HepG2 (cell line): ENCODE data around the gene HELT. TPM values are rescaled to one million over a fixed set of nuclear protein-coding genes. Genes with fewer than 3 reads are reported as not detected.

Experiments
- ATAC-seq: fragments of 200-7000 bp; cut with Tn5 transposase; 3 replicates; pipeline ENCODE4 v1.9.1; 2020; ENCODE audit warnings: mild to moderate bottlenecking, moderate library complexity
- BruUV-seq: library from RNA; stranded (reverse); fragments of 400-500 nt; replicated peaks from 2 replicates; lab custom pipeline; 2021; lab: Mats Ljungman, UMichigan
- CTCF ChIA-PET: fragments of 300-600 bp; formaldehyde crosslinking; extraction: SDS; loops from one replicate; lab custom pipeline; 2021; ENCODE audit warnings: low total read pairs, inconsistent platforms, low intra/inter-chr PET ratio; lab: Yijun Ruan, JAX
- POLR2A ChIA-PET: fragments of 350-600 bp; sonication (Branson Sonifier 250); formaldehyde crosslinking; loops from one replicate; lab custom pipeline; 2020; ENCODE audit warnings: antibody characterized with exemption, inconsistent platforms; lab: Yijun Ruan, JAX
- DNase-seq: peaks from one replicate; pipeline ENCODE4 v3.0.0-alpha.2; 2015; ENCODE audit warnings: low spot score
- FAIRE-seq: peaks from 3 replicates; lab custom pipeline; 2011; peaks lifted over from hg19 to GRCh38; lab: Jason Lieb, UNC
- H2AFZ ChIP-seq: one replicate; pipeline ENCODE4 v1.6.1; 2011; ENCODE audit warnings: low read length, inconsistent platforms
- H3K27ac ChIP-seq: fragments of 300-600 bp; 3 replicates; pipeline ENCODE4 v1.8.0; 2011; ENCODE audit warnings: mixed run types, mild to moderate bottlenecking, mixed read lengths, low read length, inconsistent platforms; ENCODE audit not compliant: insufficient read depth; ENCODE audit errors: extremely low read length
- H3K27me3 ChIP-seq, 2 experiments: fragments of 200-600 bp in 1 of 2; 2 replicates in 1 of 2; 3 replicates in 1 of 2; pipeline versions ENCODE4 v1.6.0 to v1.8.0; 2011; ENCODE audit warnings: low read length in 2 of 2, mild to moderate bottlenecking in 2 of 2, moderate library complexity in 2 of 2, inconsistent platforms in 1 of 2; ENCODE audit not compliant: insufficient read depth in 2 of 2, control insufficient read depth in 1 of 2
- H3K36me3 ChIP-seq, 2 experiments: fragments of 200-600 bp in 1 of 2; replicated peaks in 1 of 2; 2 replicates in 1 of 2; 3 replicates in 1 of 2; pipeline versions ENCODE4 v1.5.1 to v1.8.0; 2011; ENCODE audit warnings: low read length in 2 of 2, inconsistent platforms in 1 of 2; ENCODE audit not compliant: insufficient read depth in 2 of 2, control insufficient read depth in 1 of 2
- H3K4me1 ChIP-seq: 2 replicates; pipeline ENCODE4 v1.5.1; 2012; ENCODE audit warnings: low read length, inconsistent platforms; ENCODE audit not compliant: insufficient read depth
- H3K4me2 ChIP-seq: 2 replicates; pipeline ENCODE4 v1.6.0; 2011; ENCODE audit warnings: low read depth, low read length, inconsistent platforms
- H3K4me3 ChIP-seq, 3 experiments: fragments of 200-600 bp in 1 of 3; sonication (generic), shearing (Covaris generic) in 1 of 3; replicated peaks in 1 of 3; 2 replicates each; pipeline ENCODE4 v1.5.1; 2011 to 2016; ENCODE audit warnings: low read length in 3 of 3, inconsistent platforms in 2 of 3, low read depth in 2 of 3, mild to moderate bottlenecking in 2 of 3, control low read depth in 1 of 3, mixed read lengths in 1 of 3; ENCODE audit not compliant: insufficient read depth in 1 of 3
- H3K79me2 ChIP-seq: one replicate; pipeline ENCODE4 v1.6.1; 2011; ENCODE audit warnings: low read length, inconsistent platforms; ENCODE audit not compliant: insufficient read depth
- H3K9ac ChIP-seq: 2 replicates; pipeline ENCODE4 v1.6.0; 2011; ENCODE audit warnings: mild to moderate bottlenecking, low read depth, low read length, inconsistent platforms; ENCODE audit not compliant: insufficient read depth
- H3K9me3 ChIP-seq: 2 replicates; pipeline ENCODE4 v1.5.1; 2012; ENCODE audit warnings: mild to moderate bottlenecking, low read length
- H4K20me1 ChIP-seq: 2 replicates; pipeline ENCODE4 v1.6.0; 2011; ENCODE audit warnings: inconsistent platforms, mild to moderate bottlenecking, low read length, moderate library complexity; ENCODE audit not compliant: insufficient read depth
- ATRX ChIP-seq: sonication (generic); formaldehyde crosslinking; IDR thresholded peaks from 2 replicates; pipeline ENCODE4 v1.4.0; 2020; ENCODE audit warnings: missing genetic modification reagents, borderline replicate concordance
- BHLHE40 ChIP-seq: IDR thresholded peaks from 2 replicates; pipeline ENCODE4 v1.6.1; 2011; ENCODE audit warnings: low read length, improper control_type of control experiment
- CEBPG ChIP-seq: IDR thresholded peaks from 2 replicates; pipeline ENCODE4 v1.6.1; 2016
- ERF ChIP-seq: IDR thresholded peaks from 2 replicates; pipeline ENCODE4 v1.6.1; 2018; ENCODE audit warnings: missing biosample characterization, missing genetic modification reagents
- FOSL1 ChIP-seq: sonication (generic); formaldehyde crosslinking; IDR thresholded peaks from 2 replicates; pipeline ENCODE4 v1.9.0; 2021; ENCODE audit warnings: missing genetic modification reagents, borderline replicate concordance
- JUN ChIP-seq: sonication (generic); formaldehyde crosslinking; IDR thresholded peaks from 2 replicates; pipeline ENCODE4 v1.4.0; 2020; ENCODE audit warnings: mild to moderate bottlenecking, missing genetic modification reagents
- NAIF1 ChIP-seq: sonication (generic); formaldehyde crosslinking; IDR thresholded peaks from 2 replicates; pipeline ENCODE4 v1.5.0; 2020; ENCODE audit warnings: mild to moderate bottlenecking, missing genetic modification reagents, borderline replicate concordance
- NR2C2 ChIP-seq: sonication (generic); formaldehyde crosslinking; IDR thresholded peaks from 2 replicates; pipeline ENCODE4 v1.4.0; 2020; ENCODE audit warnings: missing genetic modification reagents, mild to moderate bottlenecking, moderate library complexity, borderline replicate concordance
- PCBP2 ChIP-seq: fragments of 200-400 bp; formaldehyde crosslinking; optimal IDR thresholded peaks from 2 replicates; pipeline ENCODE3; 2018; ENCODE audit warnings: low read length, low read depth; ENCODE audit not compliant: poor library complexity, severe bottlenecking
- SAP130 ChIP-seq: IDR thresholded peaks from 2 replicates; pipeline ENCODE4 v1.6.1; 2016; ENCODE audit warnings: low read depth
- SP4 ChIP-seq: sonication (generic); formaldehyde crosslinking; IDR thresholded peaks from 2 replicates; pipeline ENCODE4 v1.8.1; 2023; ENCODE audit warnings: mild to moderate bottlenecking, missing genetic modification reagents
- TBL1XR1 ChIP-seq: fragments of 150-350 bp; IDR thresholded peaks from 2 replicates; pipeline ENCODE4 v1.6.1; 2014; ENCODE audit warnings: borderline replicate concordance, low read length; ENCODE audit not compliant: partially characterized antibody
- TGIF2 ChIP-seq: IDR thresholded peaks from 2 replicates; pipeline ENCODE4 v1.6.1; 2016; ENCODE audit warnings: control low read depth, missing compliant biosample characterization
- ZBTB20 ChIP-seq: sonication (generic); formaldehyde crosslinking; IDR thresholded peaks from 2 replicates; pipeline ENCODE4 v1.8.1; 2023; ENCODE audit warnings: missing genetic modification reagents, low read depth, mild to moderate bottlenecking, borderline replicate concordance
- ZNF256 ChIP-seq: sonication (generic); formaldehyde crosslinking; conservative IDR thresholded peaks from 2 replicates; pipeline ENCODE4 v1.4.0; 2020; ENCODE audit warnings: missing genetic modification reagents
- ZNF350 ChIP-seq: sonication (generic); formaldehyde crosslinking; IDR thresholded peaks from 2 replicates; pipeline ENCODE4 v1.4.0; 2020; ENCODE audit warnings: mild to moderate bottlenecking, low read depth, missing genetic modification reagents, borderline replicate concordance
- WGBS: methylation state at CpG from one replicate; pipeline ENCODE4 v1.1.6; 2017; ENCODE audit warnings: low lambda C conversion rate; 5-methylcytosine and 5-hydroxymethylcytosine counted together
- in situ Hi-C: cut with HindIII; loops from 2 replicates; pipeline ENCODE4 v1.10.0; 2017; ENCODE audit warnings: low pct_unique_long_range_greater_than_20kb; ENCODE audit not compliant: extremely low pct_ligation_motif_present
- intact Hi-C: fragments of 100-400 bp; cut with micrococcal nuclease; formaldehyde crosslinking; loops from one replicate; pipeline ENCODE4 v1.10.0; 2022; ENCODE audit not compliant: unreplicated experiment
- polyA plus RNA-seq, 8 experiments: library from polyadenylated mRNA; depleted of rRNA in 3 of 8; stranded (reverse) in 7 of 8; unstranded in 1 of 8; fragments of >200 nt; fragmentation: Illumina TruSeq in 4 of 8; extraction: Trizol in 4 of 8; gene quantifications; 2 replicates each; pipeline versions ENCODE4 v1.2.1 to v1.2.3, GENCODE V29; 2011 to 2016; ENCODE audit warnings: low read depth in 4 of 8, missing spikeins in 1 of 8, mixed read lengths in 1 of 8; ENCODE audit not compliant: insufficient read depth in 1 of 8
- total RNA-seq, 5 experiments: library from RNA; depleted of rRNA; stranded (reverse); fragments of >200 nt; fragmentation: Illumina TruSeq; extraction: Trizol; gene quantifications; 2 replicates each; pipeline ENCODE4 v1.2.3, GENCODE V29; 2016; ENCODE audit warnings: low read depth in 1 of 5
- TF ChIP-seq, protein P1 (sequence below): sonication (generic); formaldehyde crosslinking; IDR thresholded peaks from 2 replicates; pipeline ENCODE4 v1.5.0; 2020; ENCODE audit warnings: mild to moderate bottlenecking, missing genetic modification reagents
- TF ChIP-seq, protein P2 (sequence below): conservative IDR thresholded peaks from 2 replicates; pipeline ENCODE4 v1.6.1; 2018; ENCODE audit warnings: missing genetic modification reagents
- TF ChIP-seq, protein P3 (sequence below): sonication (generic); formaldehyde crosslinking; IDR thresholded peaks from 2 replicates; pipeline ENCODE4 v1.5.0; 2020; ENCODE audit warnings: missing genetic modification reagents

Gene HELT
- total and polyA plus RNA-seq, 2 of the 13 experiments (the other 11 are each of a cell fraction or from before 2014, with no cell fraction given) = not detected

DNA sequence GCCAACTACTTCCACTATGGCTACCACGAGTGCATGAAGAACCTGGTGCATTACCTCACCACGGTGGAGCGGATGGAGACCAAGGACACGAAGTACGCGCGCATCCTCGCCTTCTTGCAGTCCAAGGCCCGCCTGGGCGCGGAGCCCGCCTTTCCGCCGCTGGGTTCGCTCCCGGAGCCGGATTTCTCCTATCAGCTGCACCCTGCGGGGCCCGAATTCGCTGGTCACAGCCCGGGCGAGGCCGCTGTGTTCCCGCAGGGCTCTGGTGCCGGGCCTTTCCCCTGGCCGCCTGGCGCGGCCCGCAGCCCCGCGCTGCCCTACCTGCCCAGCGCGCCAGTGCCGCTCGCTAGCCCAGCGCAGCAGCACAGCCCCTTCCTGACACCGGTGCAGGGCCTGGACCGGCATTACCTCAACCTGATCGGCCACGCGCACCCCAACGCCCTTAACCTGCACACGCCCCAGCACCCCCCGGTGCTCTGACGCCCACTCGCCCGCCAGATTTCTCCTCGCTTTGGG, 2.1 kb downstream of the HELT start (continued):
- no peak for TF ChIP-seq NAIF1 (CRISPR knock-in tag)
- TF ChIP-seq ERF (CRISPR knock-in tag) = no peak

DNA sequence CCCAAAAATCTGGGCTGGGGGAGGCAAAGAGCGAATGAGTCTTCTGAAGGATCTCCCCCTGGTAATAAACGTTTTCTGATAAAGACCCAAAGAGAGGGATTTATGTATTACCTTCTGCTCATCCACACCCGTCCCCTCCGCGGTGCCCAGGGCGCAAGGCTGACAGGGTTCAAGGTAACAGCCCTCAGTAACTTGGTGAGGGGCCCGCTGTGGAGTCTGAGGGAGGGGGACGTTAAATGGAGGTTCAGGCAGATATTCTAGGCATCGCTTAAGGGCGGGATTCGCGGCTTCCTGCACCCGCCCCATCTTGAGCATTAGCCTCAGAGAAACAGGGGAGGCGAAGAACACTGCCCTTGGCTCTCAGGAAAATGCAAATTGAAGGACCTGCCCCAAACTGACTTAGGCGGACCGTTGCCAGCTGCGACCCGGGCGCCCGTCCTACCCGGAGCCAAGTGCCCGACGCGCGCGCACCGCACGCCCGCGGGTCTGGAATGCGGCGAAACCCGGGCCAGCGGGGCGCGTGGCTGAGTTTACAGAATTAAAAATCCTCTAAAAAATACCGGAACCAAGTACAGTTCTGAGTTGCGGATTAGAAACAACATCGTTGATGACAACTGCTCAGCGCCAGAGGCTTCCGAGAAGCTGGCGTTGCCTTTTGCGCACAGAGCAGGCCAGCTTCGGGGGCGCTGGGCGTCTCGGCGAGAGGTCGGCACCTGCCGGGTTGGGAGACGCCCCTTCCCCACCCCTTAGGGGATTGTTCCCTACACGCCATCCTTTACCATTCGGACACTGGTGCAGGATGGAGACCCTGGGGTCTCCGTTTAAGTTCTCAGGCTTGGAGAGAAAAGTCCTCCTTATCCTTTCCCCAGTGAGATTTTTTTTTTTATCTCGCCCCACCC, 2.8 kb downstream of the HELT start:
- DNase-seq (no peak), FAIRE-seq (no peak), ATAC-seq (no peak)
- 59% methylated on average over 43 of the region's 55 CpGs for WGBS
- ChIA-PET CTCF (no interaction called here), POLR2A (no interaction called here)
- Histone ChIP-seq H3K27ac (no peak overlapping the region), H3K79me2 (no peaks in the 10 kb centered on the region), H4K20me1 (no peaks in the 10 kb centered on the region), H3K9me3 (no peaks in the 10 kb centered on the region), H3K27me3 (peaks cover 13 to 86% of the 10 kb centered on the region in 2 experiments), H3K4me3 (no peak overlapping the region), H3K4me2 (no peak overlapping the region), H2AFZ (no peak overlapping the region), H3K36me3 (no peaks in the 10 kb centered on the region), H3K9ac (no peak overlapping the region), H3K4me1 (no peaks in the 10 kb centered on the region)
- in situ Hi-C loops = no loop called here
- intact Hi-C loops = no loop called here
- BruUV-seq = no TSS peak
- no peak for TF ChIP-seq ZBTB20 (CRISPR knock-in tag)
- no peak for TF ChIP-seq TBL1XR1
- no peak for TF ChIP-seq ATRX (CRISPR knock-in tag)
- no peak for TF ChIP-seq FOSL1 (CRISPR knock-in tag)
- no peak for TF ChIP-seq ZNF256 (CRISPR knock-in tag)
- no peak for TF ChIP-seq BHLHE40
- TF ChIP-seq, protein P1, sequence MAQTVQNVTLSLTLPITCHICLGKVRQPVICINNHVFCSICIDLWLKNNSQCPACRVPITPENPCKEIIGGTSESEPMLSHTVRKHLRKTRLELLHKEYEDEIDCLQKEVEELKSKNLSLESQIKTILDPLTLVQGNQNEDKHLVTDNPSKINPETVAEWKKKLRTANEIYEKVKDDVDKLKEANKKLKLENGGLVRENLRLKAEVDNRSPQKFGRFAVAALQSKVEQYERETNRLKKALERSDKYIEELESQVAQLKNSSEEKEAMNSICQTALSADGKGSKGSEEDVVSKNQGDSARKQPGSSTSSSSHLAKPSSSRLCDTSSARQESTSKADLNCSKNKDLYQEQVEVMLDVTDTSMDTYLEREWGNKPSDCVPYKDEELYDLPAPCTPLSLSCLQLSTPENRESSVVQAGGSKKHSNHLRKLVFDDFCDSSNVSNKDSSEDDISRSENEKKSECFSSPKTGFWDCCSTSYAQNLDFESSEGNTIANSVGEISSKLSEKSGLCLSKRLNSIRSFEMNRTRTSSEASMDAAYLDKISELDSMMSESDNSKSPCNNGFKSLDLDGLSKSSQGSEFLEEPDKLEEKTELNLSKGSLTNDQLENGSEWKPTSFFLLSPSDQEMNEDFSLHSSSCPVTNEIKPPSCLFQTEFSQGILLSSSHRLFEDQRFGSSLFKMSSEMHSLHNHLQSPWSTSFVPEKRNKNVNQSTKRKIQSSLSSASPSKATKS (CRISPR knock-in tag) = no peak
- TF ChIP-seq NR2C2 (CRISPR knock-in tag) = no peak
- no peak for TF ChIP-seq JUN (CRISPR knock-in tag)
- TF ChIP-seq, protein P2, sequence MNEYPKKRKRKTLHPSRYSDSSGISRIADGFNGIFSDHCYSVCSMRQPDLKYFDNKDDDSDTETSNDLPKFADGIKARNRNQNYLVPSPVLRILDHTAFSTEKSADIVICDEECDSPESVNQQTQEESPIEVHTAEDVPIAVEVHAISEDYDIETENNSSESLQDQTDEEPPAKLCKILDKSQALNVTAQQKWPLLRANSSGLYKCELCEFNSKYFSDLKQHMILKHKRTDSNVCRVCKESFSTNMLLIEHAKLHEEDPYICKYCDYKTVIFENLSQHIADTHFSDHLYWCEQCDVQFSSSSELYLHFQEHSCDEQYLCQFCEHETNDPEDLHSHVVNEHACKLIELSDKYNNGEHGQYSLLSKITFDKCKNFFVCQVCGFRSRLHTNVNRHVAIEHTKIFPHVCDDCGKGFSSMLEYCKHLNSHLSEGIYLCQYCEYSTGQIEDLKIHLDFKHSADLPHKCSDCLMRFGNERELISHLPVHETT (CRISPR knock-in tag) = no peak
- TF ChIP-seq SAP130 (CRISPR knock-in tag) = no peak
- TF ChIP-seq SP4 (CRISPR knock-in tag) = no peak
- no peak for TF ChIP-seq ZNF350 (CRISPR knock-in tag)
- no peak for TF ChIP-seq PCBP2
- TF ChIP-seq CEBPG (CRISPR knock-in tag) = no peak
- TF ChIP-seq TGIF2 (CRISPR knock-in tag) = no peak
- TF ChIP-seq, protein P3, sequence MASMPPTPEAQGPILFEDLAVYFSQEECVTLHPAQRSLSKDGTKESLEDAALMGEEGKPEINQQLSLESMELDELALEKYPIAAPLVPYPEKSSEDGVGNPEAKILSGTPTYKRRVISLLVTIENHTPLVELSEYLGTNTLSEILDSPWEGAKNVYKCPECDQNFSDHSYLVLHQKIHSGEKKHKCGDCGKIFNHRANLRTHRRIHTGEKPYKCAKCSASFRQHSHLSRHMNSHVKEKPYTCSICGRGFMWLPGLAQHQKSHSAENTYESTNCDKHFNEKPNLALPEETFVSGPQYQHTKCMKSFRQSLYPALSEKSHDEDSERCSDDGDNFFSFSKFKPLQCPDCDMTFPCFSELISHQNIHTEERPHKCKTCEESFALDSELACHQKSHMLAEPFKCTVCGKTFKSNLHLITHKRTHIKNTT (CRISPR knock-in tag) = no peak
